GM10847 (cell line): Measurements from ENCODE around the gene TRMT6.

Experiments
- POLR2A ChIP-seq: IDR thresholded peaks from 2 replicates; pipeline ENCODE4 v1.6.1; 2011; ENCODE audit not compliant: insufficient read length; ENCODE audit errors: extremely low read depth

Gene TRMT6

DNA sequence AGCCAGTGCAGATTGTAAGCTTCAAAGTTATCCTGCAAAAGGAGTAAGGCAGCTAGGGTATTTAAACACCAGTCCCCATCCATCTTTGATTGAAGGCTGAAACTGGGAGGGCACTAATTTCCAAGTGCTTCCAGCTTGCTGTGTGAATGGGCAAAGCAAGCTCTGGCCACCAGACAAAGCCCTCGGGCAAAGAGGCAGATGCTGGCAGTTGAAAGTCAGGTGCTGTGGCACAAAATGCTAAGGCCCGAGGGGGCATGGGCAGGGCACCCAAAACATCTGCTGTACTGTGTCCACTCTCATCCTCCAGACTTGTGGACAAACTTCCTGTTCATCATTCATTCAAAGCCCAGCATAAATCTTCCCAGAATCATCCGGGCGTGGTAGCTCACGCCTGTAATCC lies 62.9 kb downstream of the TRMT6 start:
- no peak for TF ChIP-seq POLR2A
